Pancreas (tissue), 10 donors: Measurements from ENCODE around the gene EHBP1. TPM values are rescaled to one million over a fixed set of nuclear protein-coding genes. Genes with fewer than 3 reads are reported as not detected.
A peak's percentile ranks its signal among the peaks of the same experiment; 100 is the strongest.

Experiments
- ATAC-seq, 4 donors: fragments of 200-7000 bp; cut with Tn5 transposase; one replicate each; pipeline versions ENCODE4 v1.8.0 to v1.9.1; 2020; ENCODE audit warnings: mild to moderate bottlenecking in 4 of 4, moderate library complexity in 4 of 4
- DNase-seq, 6 donors: peaks; one replicate each; pipeline ENCODE4 v3.0.0-alpha.2; 2020
- FAIRE-seq: peaks from 2 replicates; lab custom pipeline; 2012; peaks lifted over from hg19 to GRCh38; lab: Jason Lieb, UNC
- H3K27ac ChIP-seq, 4 donors: fragments of 200-600 bp; sonication (generic); 1 replicate in 3 of 4; 2 replicates in 1 of 4; pipeline versions ENCODE4 v1.5.0 to v1.8.0; 2020
- H3K27me3 ChIP-seq, 4 donors: fragments of 200-600 bp; one replicate each; pipeline ENCODE4 v1.8.0; 2021
- H3K36me3 ChIP-seq, 3 donors: fragments of 200-600 bp; sonication (generic) in 1 of 3; one replicate each; pipeline versions ENCODE4 v1.5.0 to v1.8.0; 2020 to 2021
- H3K4me1 ChIP-seq, 3 donors: fragments of 200-600 bp; one replicate each; pipeline ENCODE4 v1.8.0; 2021
- H3K4me3 ChIP-seq, 4 donors: fragments of 200-600 bp; sonication (generic) in 2 of 4; one replicate each; pipeline versions ENCODE4 v1.5.0 to v1.8.0; 2020 to 2021
- H3K9me3 ChIP-seq, 4 donors: fragments of 200-600 bp; one replicate each; pipeline ENCODE4 v1.8.0; 2021
- CTCF ChIP-seq, 4 donors: fragments of 200-600 bp; sonication (generic) in 3 of 4; IDR thresholded peaks; one replicate each; pipeline versions ENCODE4 v1.5.0 to v1.8.0; 2021; ENCODE audit warnings: antibody characterized with exemption in 4 of 4
- WGBS, 2 donors: extraction: QIAGEN DNeasy Blood & Tissue Kit; methylation state at CpG; one replicate each; pipeline ENCODE4 v1.1.7; 2013; 5-methylcytosine and 5-hydroxymethylcytosine counted together
- intact Hi-C, 3 donors: fragments of 100-400 bp; cut with DNase I; formaldehyde crosslinking; loops; one replicate each; pipeline versions ENCODE4 v1.11.1 to v1.14.2; 2022
- polyA plus RNA-seq, 2 donors: library from polyadenylated mRNA; stranded (reverse); fragments of 200-250 nt; gene quantifications; one replicate each; pipeline ENCODE4 v1.2.3, GENCODE V29; 2013
- total RNA-seq, 6 donors: library from RNA; stranded (reverse); fragmentation: NEBNext Ultra II Directional in 4 of 6; extraction: Animal tissue kit (Norgen Biotek cat#: 25700) in 4 of 6; gene quantifications; one replicate each; pipeline versions ENCODE4 v1.2.1 to v1.2.4, GENCODE V29; 2021 to 2023
- donor health status: healthy with polysubstance abuse.
- donor health status: DM: no; HTN: no; CAD: no; lungs with moderate emphysema.
- donor health status: DM: no; HTN: no; CAD: no.
- donor health status: control.
- donor health status: control.
- donor health status: Bipolar disorder and iron deficiency.
- donor health status: DM: yes; HTN: yes; CAD: no.
- donor health status: DM: no; HTN: no; CAD: no.
- donor health status: DM: no; HTN: no; CAD: no.
- donor health status: DM: yes; HTN: yes; CAD: no.

The EHBP1 gene
- total and polyA plus RNA-seq, 8 donors: 7.1 to 34.6 (median 21.1) TPM

- Histone ChIP-seq H3K27me3 (peaks cover 0 to 14% (median 0%) of the 10 kb centered on the region in 4 donors), H3K36me3 (no peaks in the 10 kb centered on the region), H3K4me3 (no peak overlapping the region), H3K9me3 (no peaks in the 10 kb centered on the region), H3K27ac (no peak overlapping the region), H3K4me1 (peaks cover 0 to 8% (median 0%) of the 10 kb centered on the region in 3 donors)
- DNase-seq: no peak
- WGBS, 2 donors: 98 to 99% methylated on average over 7 of the region's 7 CpGs
- no peak for TF ChIP-seq CTCF (IDR thresholded peaks at IDR 0.05)
- FAIRE-seq: no peak
- ATAC-seq: no peak
- intact Hi-C loops: no loop called here
Observed at GRCh38 chr2:63046552-63046951, 341.0 kb downstream of the EHBP1 start.

GRCh38 chr2:63046961-63047320 is 341.4 kb downstream of the EHBP1 start:
- no peaks in the 10 kb centered on the region for H3K9me3 ChIP-seq
- H3K27me3 ChIP-seq: peaks cover 0 to 14% (median 0%) of the 10 kb centered on the region in 4 donors
- H3K27ac ChIP-seq: no peak overlapping the region
- WGBS, 2 donors: 92 to 95% methylated on average over 8 of the region's 8 CpGs
- no peaks in the 10 kb centered on the region for H3K36me3 ChIP-seq
- TF ChIP-seq CTCF (IDR thresholded peaks at IDR 0.05): no peak
- FAIRE-seq: no peak
- ATAC-seq: no peak
- H3K4me1 ChIP-seq: peaks cover 0 to 8% (median 0%) of the 10 kb centered on the region in 3 donors
- intact Hi-C loops: no loop called here
- no peak overlapping the region for H3K4me3 ChIP-seq
- no peak for DNase-seq

GRCh38 chr2:63047321-63048279 is 342.1 kb downstream of the EHBP1 start:
- Histone ChIP-seq H3K36me3 (no peaks in the 10 kb centered on the region), H3K9me3 (no peaks in the 10 kb centered on the region), H3K27ac (no peak overlapping the region), H3K4me1 (peaks cover 0 to 8% (median 0%) of the 10 kb centered on the region in 3 donors), H3K4me3 (no peak overlapping the region), H3K27me3 (peaks cover 0 to 14% (median 0%) of the 10 kb centered on the region in 4 donors)
- DNase-seq: peak in 4 of 6 donors; percentile 13 to 76 (median 40)
- no peak for TF ChIP-seq CTCF (IDR thresholded peaks at IDR 0.05)
- no peak for ATAC-seq
- FAIRE-seq: no peak
- 66% methylated on average over 71 of the region's 71 CpGs for WGBS, 2 donors
- intact Hi-C loops: no loop called here

- 15 to 18% methylated on average over 61 of the region's 61 CpGs for WGBS, 2 donors
- Histone ChIP-seq H3K27me3 (peaks cover 0 to 14% (median 0%) of the 10 kb centered on the region in 4 donors), H3K9me3 (no peaks in the 10 kb centered on the region), H3K36me3 (no peaks in the 10 kb centered on the region), H3K4me3 (peak overlapping the region in 2 of 4 donors; percentile 67 to 74), H3K27ac (no peak overlapping the region), H3K4me1 (peaks cover 0 to 8% (median 0%) of the 10 kb centered on the region in 3 donors)
- ATAC-seq (peak in 1 of 4 donors; percentile 9), FAIRE-seq (no peak), DNase-seq (peak in 2 of 6 donors; percentile 20 to 68)
- TF ChIP-seq CTCF (IDR thresholded peaks at IDR 0.05): no peak
- intact Hi-C loops: no loop called here
Observed at GRCh38 chr2:63048367-63049171, 343.1 kb downstream of the EHBP1 start.
